HepG2 (cell line): ENCODE measurements around the gene IGDCC3. TPM values are rescaled to one million over a fixed set of nuclear protein-coding genes. Genes with fewer than 3 reads are reported as not detected.

ENCODE experiments used
- AGO2 ChIP-seq: fragments of 200-400 bp; formaldehyde crosslinking; optimal IDR thresholded peaks from 2 replicates; pipeline ENCODE3; 2017; ENCODE audit warnings: mild to moderate bottlenecking, low read depth, low read length, moderate library complexity
- ATAD3A ChIP-seq: sonication (generic); formaldehyde crosslinking; IDR thresholded peaks from 2 replicates; pipeline ENCODE4 v1.4.0; 2020; ENCODE audit warnings: missing genetic modification reagents
- CAMTA2 ChIP-seq: sonication (generic); formaldehyde crosslinking; IDR thresholded peaks from 2 replicates; pipeline ENCODE4 v1.4.0; 2020; ENCODE audit warnings: mild to moderate bottlenecking, missing genetic modification reagents, borderline replicate concordance
- HDAC1 ChIP-seq: sonication (generic); formaldehyde crosslinking; IDR thresholded peaks from 2 replicates; pipeline ENCODE4 v1.5.1; 2020; ENCODE audit warnings: mild to moderate bottlenecking, missing genetic modification reagents
- HMG20B ChIP-seq: conservative IDR thresholded peaks from 2 replicates; pipeline ENCODE4 v1.6.1; 2016; ENCODE audit warnings: missing genetic modification reagents, missing compliant biosample characterization
- MTA3 ChIP-seq: sonication (generic); formaldehyde crosslinking; IDR thresholded peaks from 2 replicates; pipeline ENCODE4 v1.4.0; 2020; ENCODE audit warnings: missing genetic modification reagents
- NR2F2 ChIP-seq: IDR thresholded peaks from 2 replicates; pipeline ENCODE4 v1.6.1; 2012; ENCODE audit warnings: low read depth, inconsistent platforms, borderline replicate concordance
- ONECUT2 ChIP-seq: sonication (generic); formaldehyde crosslinking; IDR thresholded peaks from 2 replicates; pipeline ENCODE4 v1.4.0; 2020; ENCODE audit warnings: missing genetic modification reagents
- PATZ1 ChIP-seq: sonication (generic); formaldehyde crosslinking; IDR thresholded peaks from 2 replicates; pipeline ENCODE4 v1.4.0; 2020; ENCODE audit warnings: missing genetic modification reagents
- SALL1 ChIP-seq: sonication (generic); formaldehyde crosslinking; IDR thresholded peaks from 2 replicates; pipeline ENCODE4 v1.8.0; 2022; ENCODE audit warnings: mild to moderate bottlenecking, missing genetic modification reagents
- TBX3 ChIP-seq: fragments of 450-650 bp; IDR thresholded peaks from 2 replicates; pipeline ENCODE4 v1.6.1; 2017; ENCODE audit warnings: antibody characterized with exemption, mild to moderate bottlenecking, inconsistent platforms, borderline replicate concordance
- TEAD3 ChIP-seq: optimal IDR thresholded peaks from 2 replicates; pipeline ENCODE3; 2016; ENCODE audit warnings: borderline replicate concordance
- TRAFD1 ChIP-seq: sonication (generic); formaldehyde crosslinking; IDR thresholded peaks from 2 replicates; pipeline ENCODE4 v1.5.1; 2020; ENCODE audit warnings: missing genetic modification reagents, mild to moderate bottlenecking, borderline replicate concordance
- TSC22D2 ChIP-seq: sonication (generic); formaldehyde crosslinking; IDR thresholded peaks from 2 replicates; pipeline ENCODE4 v1.5.1; 2020; ENCODE audit warnings: missing genetic modification reagents, mild to moderate bottlenecking, borderline replicate concordance
- ZNF710 ChIP-seq: sonication (generic); formaldehyde crosslinking; IDR thresholded peaks from 2 replicates; pipeline ENCODE4 v1.5.0; 2020; ENCODE audit warnings: mild to moderate bottlenecking, missing genetic modification reagents, borderline replicate concordance
- ZNF724P ChIP-seq: sonication (generic); formaldehyde crosslinking; IDR thresholded peaks from 2 replicates; pipeline ENCODE4 v1.8.0; 2022; ENCODE audit warnings: missing genetic modification reagents, borderline replicate concordance
- polyA plus RNA-seq, 8 experiments: library from polyadenylated mRNA; depleted of rRNA in 3 of 8; stranded (reverse) in 7 of 8; unstranded in 1 of 8; fragments of >200 nt; fragmentation: Illumina TruSeq in 4 of 8; extraction: Trizol in 4 of 8; gene quantifications; 2 replicates each; pipeline versions ENCODE4 v1.2.1 to v1.2.3, GENCODE V29; 2011 to 2016; ENCODE audit warnings: low read depth in 4 of 8, missing spikeins in 1 of 8, mixed read lengths in 1 of 8; ENCODE audit not compliant: insufficient read depth in 1 of 8
- total RNA-seq, 5 experiments: library from RNA; depleted of rRNA; stranded (reverse); fragments of >200 nt; fragmentation: Illumina TruSeq; extraction: Trizol; gene quantifications; 2 replicates each; pipeline ENCODE4 v1.2.3, GENCODE V29; 2016; ENCODE audit warnings: low read depth in 1 of 5
- TF ChIP-seq, protein P1 (sequence below): sonication (generic); formaldehyde crosslinking; IDR thresholded peaks from 2 replicates; pipeline ENCODE4 v1.4.0; 2020; ENCODE audit warnings: missing genetic modification reagents; ENCODE audit errors: not compliant biosample characterization
- TF ChIP-seq, protein P2 (sequence below): sonication (generic); formaldehyde crosslinking; IDR thresholded peaks from 2 replicates; pipeline ENCODE4 v1.5.0; 2020; ENCODE audit warnings: missing genetic modification reagents
- TF ChIP-seq, protein P3 (sequence below): sonication (generic); formaldehyde crosslinking; IDR thresholded peaks from 2 replicates; pipeline ENCODE4 v1.5.0; 2020; ENCODE audit warnings: mild to moderate bottlenecking, missing genetic modification reagents

Gene IGDCC3
- total and polyA plus RNA-seq, 2 of the 13 experiments (the other 11 are each of a cell fraction or from before 2014, with no cell fraction given) = 30.1 to 51.8 TPM

GRCh38 chr15:65304381-65305149 lies 73.2 kb downstream of the IGDCC3 start, which contains the start of gene RNU5B-1 (continued):
- TF ChIP-seq CAMTA2 (no peak), NR2F2 (peak; percentile 70; the same call in 1 of the 2 replicates), HMG20B (CRISPR knock-in tag) (no peak), TEAD3 (CRISPR knock-in tag) (no peak), HDAC1 (CRISPR knock-in tag) (no peak), SALL1 (CRISPR knock-in tag) (peak; percentile 38; the same call in 1 of the 2 replicates), ATAD3A (CRISPR knock-in tag) (no peak), AGO2 (no peak), MTA3 (CRISPR knock-in tag) (no peak), ONECUT2 (CRISPR knock-in tag) (peak; percentile 68), ZNF710 (no peak), PATZ1 (CRISPR knock-in tag) (peak; percentile 34), TBX3 (no peak), TSC22D2 (CRISPR knock-in tag) (no peak), ZNF724P (CRISPR knock-in tag) (no peak), TRAFD1 (CRISPR knock-in tag) (no peak)
- TF ChIP-seq, protein P1, sequence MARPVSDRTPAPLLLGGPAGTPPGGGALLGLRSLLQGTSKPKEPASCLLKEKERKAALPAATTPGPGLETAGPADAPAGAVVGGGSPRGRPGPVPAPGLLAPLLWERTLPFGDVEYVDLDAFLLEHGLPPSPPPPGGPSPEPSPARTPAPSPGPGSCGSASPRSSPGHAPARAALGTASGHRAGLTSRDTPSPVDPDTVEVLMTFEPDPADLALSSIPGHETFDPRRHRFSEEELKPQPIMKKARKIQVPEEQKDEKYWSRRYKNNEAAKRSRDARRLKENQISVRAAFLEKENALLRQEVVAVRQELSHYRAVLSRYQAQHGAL (CRISPR knock-in tag) = peak; percentile 29
- TF ChIP-seq, protein P2, sequence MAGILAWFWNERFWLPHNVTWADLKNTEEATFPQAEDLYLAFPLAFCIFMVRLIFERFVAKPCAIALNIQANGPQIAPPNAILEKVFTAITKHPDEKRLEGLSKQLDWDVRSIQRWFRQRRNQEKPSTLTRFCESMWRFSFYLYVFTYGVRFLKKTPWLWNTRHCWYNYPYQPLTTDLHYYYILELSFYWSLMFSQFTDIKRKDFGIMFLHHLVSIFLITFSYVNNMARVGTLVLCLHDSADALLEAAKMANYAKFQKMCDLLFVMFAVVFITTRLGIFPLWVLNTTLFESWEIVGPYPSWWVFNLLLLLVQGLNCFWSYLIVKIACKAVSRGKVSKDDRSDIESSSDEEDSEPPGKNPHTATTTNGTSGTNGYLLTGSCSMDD (CRISPR knock-in tag) = no peak
- TF ChIP-seq, protein P3, sequence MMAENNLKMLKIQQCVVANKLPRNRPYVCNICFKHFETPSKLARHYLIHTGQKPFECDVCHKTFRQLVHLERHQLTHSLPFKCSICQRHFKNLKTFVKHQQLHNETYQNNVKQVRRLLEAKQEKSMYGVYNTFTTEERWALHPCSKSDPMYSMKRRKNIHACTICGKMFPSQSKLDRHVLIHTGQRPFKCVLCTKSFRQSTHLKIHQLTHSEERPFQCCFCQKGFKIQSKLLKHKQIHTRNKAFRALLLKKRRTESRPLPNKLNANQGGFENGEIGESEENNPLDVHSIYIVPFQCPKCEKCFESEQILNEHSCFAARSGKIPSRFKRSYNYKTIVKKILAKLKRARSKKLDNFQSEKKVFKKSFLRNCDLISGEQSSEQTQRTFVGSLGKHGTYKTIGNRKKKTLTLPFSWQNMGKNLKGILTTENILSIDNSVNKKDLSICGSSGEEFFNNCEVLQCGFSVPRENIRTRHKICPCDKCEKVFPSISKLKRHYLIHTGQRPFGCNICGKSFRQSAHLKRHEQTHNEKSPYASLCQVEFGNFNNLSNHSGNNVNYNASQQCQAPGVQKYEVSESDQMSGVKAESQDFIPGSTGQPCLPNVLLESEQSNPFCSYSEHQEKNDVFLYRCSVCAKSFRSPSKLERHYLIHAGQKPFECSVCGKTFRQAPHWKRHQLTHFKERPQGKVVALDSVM (CRISPR knock-in tag) = 0 out of 2 replicates have a peak, but pooled peaks have one; percentile 26
